NCI-H2081 treated with DMSO at 0.1 percent for 48 hours (cell line): Measurements from ENCODE around the gene MTCH1.

ENCODE experiments used
- DNase-seq: peaks from one replicate; lab custom pipeline; 2025; lab: John Stamatoyannopoulos, UW

MTCH1 gene

GRCh38 chr6:37017606-37018197, 31.7 kb upstream of the MTCH1 start:
- DNase-seq: no peak

- DNase-seq: no peak
Measured at GRCh38 chr6:37016995-37017394, 31.0 kb upstream of the MTCH1 start.

GRCh38 chr6:37015532-37015931, 29.5 kb upstream of the MTCH1 start:
- DNase-seq: no peak

GRCh38 chr6:37014667-37015066, 28.7 kb upstream of the MTCH1 start:
- no peak for DNase-seq

GRCh38 chr6:37013516-37014491, 27.8 kb upstream of the MTCH1 start:
- no peak for DNase-seq

GRCh38 chr6:37011656-37012378, 25.8 kb upstream of the MTCH1 start:
- no peak for DNase-seq

GRCh38 chr6:37010402-37010892, 24.5 kb upstream of the MTCH1 start:
- no peak for DNase-seq

GRCh38 chr6:37008484-37009465, 22.8 kb upstream of the MTCH1 start:
- DNase-seq: no peak

- DNase-seq: no peak
Measured at GRCh38 chr6:37007340-37008043, 21.5 kb upstream of the MTCH1 start.

- DNase-seq: no peak
Measured at GRCh38 chr6:37006793-37007339, 20.9 kb upstream of the MTCH1 start.

- no peak for DNase-seq
Measured at GRCh38 chr6:37005827-37006567, 20.0 kb upstream of the MTCH1 start.

GRCh38 chr6:37005061-37005810, 19.2 kb upstream of the MTCH1 start, which contains the start of gene FGD2:
FGD2 (plus strand) TSS chr6:37005655; CDS start chr6:37005818, 163 bp downstream.
- DNase-seq: no peak

- no peak for DNase-seq
Measured at GRCh38 chr6:37004044-37004980, 18.3 kb upstream of the MTCH1 start.

- DNase-seq: no peak
Measured at GRCh38 chr6:36999751-37000125, 13.7 kb upstream of the MTCH1 start.

GRCh38 chr6:36999061-36999750, 13.2 kb upstream of the MTCH1 start:
- no peak for DNase-seq

GRCh38 chr6:36998723-36999038, 12.7 kb upstream of the MTCH1 start:
- no peak for DNase-seq
